Measurements from ENCODE around the gene FAHD2A.
"Not testable (repeated sequence)": the region's sequence is repeated elsewhere in the genome, so short reads cannot be mapped to it uniquely, and the experiment has no call there.

Gene FAHD2A

GRCh38 chr2:95442474-95443099 lies 40.1 kb downstream of the FAHD2A start:
- DNase-seq = not testable (repeated sequence)

DNA sequence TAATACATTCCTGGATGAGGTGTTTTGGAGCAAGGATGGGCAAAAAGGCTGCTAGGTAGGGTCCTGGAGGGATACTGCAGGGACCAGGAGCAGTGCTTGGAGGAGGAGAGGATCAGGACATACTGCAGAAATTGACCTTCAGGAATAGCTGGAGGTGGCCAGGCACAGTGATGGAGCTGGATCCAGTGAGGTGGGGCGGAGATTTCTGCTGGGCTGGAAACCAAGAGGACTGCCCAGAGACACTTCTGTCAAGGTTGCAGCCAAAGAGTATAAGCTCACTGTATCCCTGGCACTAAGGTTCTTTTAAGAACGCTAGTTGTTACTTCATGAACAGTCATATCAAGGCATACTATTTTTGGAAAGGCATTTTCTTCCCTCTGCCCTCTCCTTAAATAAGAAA lies 42.8 kb downstream of the FAHD2A start:
- not testable (repeated sequence) for DNase-seq

DNA sequence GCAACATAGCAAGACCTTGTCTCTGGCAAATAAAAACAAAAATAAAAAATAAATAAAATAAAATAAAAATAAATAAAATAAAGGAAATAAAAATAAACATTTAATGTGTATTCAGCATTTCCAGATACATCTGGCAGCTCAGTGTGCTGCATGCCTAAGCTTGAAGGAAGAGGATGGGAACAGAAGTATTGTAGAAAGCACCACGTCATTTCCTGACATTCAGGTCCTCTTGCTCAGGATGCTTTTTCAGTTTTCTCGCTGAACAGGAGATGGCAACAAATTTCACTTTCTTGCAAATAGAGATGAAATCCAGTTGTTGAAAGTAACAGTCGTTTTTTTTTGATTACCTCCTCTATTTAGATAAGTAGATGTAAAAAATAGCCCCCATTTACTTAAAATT lies 60.8 kb downstream of the FAHD2A start:
- not testable (repeated sequence) for DNase-seq

Data from NCI-H2227 treated with DMSO at 0.1 percent for 48 hours (cell line).